ENCODE measurements around the gene SH3TC1.

The SH3TC1 gene

DNA sequence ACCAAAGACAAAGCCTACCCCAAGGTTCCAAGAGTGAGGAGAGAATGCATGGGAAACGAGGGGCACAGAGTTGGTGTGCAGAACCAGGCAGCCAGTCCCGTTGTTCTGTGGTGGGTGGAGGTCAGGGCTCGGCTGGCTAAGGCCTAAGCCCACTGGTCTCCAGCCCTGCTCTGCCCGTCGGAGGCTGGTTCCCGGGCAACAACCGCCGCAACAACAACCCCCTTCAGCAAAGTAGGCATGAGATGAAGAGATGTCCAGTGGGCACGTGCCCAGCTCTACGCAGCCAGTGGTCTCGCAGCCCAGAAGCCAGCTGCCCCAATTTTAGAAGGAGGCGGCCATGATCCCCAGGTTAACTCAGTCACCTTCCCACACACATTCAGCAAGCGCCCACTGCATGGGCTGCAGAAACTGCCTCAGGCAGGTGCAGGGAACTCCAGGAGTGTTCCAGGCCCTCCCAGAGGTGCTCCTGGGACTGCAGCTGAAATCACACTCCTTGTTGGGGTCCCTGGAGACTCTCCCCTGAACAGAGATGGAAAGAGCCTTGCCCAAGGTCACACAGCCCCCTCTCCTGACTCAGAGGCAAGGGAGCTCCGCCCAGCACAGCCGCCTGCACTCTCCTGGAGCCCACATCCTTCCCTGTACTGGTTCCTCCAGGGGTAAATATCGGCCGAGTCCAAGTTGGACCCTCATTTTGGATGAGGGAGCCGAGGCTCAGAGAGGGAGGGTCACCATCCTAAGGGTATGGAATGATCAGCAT, 45.1 kb downstream of the SH3TC1 start:
- no peak for DNase-seq (ENCODE audit: low read depth)

DNA sequence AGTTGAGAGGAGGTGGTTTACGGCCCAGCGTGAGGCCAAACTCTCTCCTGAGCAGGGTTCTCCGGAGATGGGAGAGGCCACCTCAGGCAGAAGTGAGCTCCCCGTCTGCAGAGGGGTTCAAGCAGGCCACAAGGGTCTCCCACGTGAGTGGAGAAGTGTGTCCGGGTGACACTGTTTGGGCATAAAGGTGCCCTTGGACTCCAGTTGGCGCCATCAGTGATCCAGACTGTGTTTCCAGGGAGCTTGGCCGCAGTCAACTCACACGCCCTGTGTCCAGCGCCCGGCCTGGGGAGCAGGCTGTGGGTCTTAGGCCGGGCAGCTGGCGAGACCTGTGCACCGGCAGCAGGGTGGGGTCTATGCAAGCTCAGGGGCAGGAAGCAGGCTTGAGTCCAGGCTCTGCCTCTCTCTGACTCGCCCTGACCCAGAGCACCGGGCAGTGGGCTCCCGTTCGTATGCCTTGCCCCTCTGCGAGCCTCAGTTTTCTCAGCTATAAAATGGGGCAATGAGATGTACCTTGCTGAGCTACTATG, 45.9 kb downstream of the SH3TC1 start:
- no peak for DNase-seq (ENCODE audit: low read depth)

GRCh38 chr4:8245884-8246833, 47.1 kb downstream of the SH3TC1 start:
- no peak for DNase-seq (ENCODE audit: low read depth)

DNA sequence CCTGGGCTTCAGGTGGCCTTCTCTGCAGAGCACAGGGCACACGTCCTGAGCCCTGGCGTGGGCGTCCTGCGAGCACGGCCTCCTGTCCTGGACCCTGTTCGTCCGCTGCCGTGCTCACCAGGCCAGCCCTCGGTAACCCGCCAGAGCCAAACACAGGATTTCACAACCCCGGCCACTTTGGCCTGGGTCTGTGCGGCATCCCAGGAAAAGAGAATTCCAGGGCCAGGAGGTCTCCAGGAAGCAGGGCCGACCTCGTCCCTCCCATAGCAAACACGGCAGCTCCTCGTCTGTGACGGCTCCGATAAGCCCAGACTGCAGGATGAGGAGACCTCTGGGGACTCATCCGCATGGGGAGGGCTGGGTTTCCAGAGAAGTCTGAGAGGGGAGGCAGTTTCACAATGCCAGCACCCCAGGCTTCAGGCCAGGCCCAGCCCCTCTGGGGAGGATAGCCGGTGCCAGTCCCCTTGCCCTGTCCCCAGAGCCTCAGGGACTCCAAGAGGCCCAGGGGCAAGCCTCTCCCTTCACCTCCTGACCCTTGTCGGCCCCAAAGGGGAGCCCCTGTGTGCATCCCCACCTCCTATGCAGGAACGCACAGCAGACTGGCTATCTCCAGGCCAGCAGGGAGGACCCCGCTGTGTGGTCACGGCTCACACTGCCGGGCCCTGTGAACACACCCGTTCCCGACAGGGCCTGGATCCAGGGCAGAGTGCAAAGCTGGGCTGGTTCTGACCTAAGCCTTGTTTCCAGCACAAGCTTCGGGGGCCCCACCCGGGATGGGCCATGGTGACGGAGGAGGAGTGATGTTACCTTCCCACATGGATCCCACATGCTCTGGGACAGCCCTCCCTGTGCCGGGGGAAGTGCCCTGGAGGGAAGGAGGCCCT, 48.2 kb downstream of the SH3TC1 start:
- DNase-seq (ENCODE audit: low read depth) = no peak

DNA sequence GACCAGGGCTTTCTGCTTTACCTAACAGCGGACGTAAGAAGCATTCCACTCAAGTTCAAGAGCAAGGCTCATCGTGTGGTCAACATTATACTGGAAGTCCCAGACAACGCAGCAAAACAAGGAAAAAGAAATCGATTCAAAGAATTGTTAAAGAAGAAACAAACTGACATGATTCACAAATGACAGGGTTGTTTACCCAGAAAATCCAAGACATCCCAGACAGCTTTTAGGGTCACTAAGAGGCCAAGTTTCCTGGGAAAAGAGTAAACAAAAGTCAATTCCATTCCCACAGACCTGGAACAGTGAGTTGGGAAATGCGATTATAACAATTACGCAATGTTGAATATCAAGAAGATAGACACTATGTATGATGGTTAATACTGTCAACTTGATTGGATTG, 49.0 kb downstream of the SH3TC1 start:
- no peak for DNase-seq (ENCODE audit: low read depth)

DNA sequence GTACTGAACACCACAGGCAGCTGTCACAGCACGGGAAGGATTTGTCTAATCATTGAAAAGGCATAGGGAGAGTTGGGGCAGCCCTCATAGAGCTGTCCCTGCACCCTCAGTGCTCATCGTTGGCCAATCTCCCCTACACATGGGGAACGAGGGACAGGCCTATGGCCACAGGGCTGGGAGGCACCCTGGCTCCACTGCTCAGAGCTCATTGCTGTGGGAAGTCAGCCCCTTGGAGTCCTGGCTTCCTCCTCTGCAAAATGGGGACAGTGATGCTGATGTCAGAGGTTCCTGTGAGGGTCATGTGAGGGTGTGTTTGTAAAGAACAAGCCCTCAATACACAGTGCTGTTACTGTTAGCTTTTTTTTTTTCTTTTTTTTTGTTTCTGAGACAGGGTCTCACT, 51.1 kb downstream of the SH3TC1 start:
- no peak for DNase-seq (ENCODE audit: low read depth)

GRCh38 chr4:8250637-8251036, 51.5 kb downstream of the SH3TC1 start:
- DNase-seq (ENCODE audit: low read depth) = no peak

DNA sequence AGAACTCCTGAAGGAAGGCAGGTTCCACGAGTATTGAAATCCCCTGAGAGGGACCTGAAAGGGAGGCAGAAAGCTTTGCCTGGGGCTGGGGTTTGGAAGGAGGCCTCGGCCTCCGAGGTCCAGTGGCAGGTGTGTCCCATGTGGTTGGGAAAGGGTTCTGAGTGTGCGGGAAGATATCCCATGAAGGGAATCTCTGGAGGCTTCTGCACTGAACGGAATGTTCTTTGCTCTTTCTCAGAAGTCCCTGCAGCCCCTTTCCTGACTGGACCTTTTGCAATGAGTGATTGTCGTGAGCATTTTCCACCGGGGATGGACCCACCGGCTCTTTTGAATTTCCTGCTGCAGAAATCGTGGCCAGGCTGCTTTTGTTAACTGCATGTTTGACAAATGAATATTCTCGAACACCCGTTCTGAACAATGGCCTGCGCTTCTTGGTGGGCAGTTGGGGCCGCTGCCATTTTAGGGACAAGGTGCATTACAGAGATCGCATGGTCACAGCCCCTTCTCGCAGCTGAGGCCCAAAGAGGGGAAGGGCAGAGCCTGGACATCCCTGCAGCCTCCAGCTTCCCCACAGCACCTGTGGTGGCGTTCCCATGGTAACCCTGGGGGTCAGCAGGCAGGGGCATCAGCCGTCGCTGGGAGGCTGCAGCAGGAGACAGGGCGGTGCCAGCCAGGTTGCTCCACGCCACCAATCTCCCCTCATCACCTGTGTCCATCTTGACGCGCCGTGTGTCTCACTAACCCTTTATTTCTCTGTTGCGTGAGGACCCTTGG, 52.2 kb downstream of the SH3TC1 start:
- DNase-seq (ENCODE audit: low read depth) = no peak

DNA sequence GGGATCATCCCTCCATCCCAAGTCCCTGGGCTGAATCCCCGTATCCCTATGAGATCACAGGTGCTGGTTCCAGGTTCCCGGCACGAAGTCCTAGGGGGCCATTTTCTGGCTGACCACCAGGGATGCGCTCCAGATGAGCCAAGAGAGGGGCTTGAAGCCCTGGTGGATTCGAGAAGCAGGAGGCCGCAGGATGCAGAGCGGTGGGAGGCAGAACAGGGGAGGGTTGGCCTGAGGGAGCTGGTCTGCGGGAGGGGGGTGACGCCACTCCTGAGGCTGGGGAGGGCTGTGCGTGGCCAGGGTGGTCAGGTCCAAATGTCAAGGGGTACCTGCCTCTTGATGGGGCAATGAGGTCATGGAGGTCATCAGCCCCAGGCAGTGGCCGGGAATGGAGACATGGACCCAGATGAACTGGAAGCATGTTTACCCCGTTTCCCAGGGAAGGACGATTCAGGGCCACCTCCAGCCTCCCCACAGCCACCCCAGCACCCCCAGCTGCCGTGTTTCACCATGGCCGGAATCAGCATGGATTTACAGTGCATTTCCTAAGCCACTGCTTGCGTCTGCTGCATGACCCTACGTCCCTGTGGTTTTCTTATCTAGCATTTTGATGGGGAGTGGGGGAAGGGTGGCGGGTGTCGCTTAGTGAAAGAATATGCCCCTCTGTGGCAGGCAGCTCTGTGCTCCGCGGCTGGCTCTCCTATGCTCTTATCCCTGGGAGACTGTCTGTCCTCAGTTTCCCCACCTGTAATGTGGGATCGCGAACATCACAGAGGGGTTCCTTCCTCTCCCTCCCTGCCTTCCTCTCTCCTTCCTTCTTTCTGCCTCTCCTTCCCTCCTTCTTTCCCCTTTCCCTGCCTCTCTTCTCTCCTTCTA, 53.4 kb downstream of the SH3TC1 start:
- no peak for DNase-seq (ENCODE audit: low read depth)

- no peak for DNase-seq (ENCODE audit: low read depth)
Observed at GRCh38 chr4:8254076-8254475, 55.0 kb downstream of the SH3TC1 start.

- DNase-seq (ENCODE audit: low read depth) = no peak
Observed at GRCh38 chr4:8255698-8256441, 56.8 kb downstream of the SH3TC1 start.

GRCh38 chr4:8257854-8258253, 58.8 kb downstream of the SH3TC1 start:
- DNase-seq (ENCODE audit: low read depth) = no peak

- DNase-seq (ENCODE audit: low read depth) = no peak
Observed at GRCh38 chr4:8258552-8259212, 59.6 kb downstream of the SH3TC1 start.

DNA sequence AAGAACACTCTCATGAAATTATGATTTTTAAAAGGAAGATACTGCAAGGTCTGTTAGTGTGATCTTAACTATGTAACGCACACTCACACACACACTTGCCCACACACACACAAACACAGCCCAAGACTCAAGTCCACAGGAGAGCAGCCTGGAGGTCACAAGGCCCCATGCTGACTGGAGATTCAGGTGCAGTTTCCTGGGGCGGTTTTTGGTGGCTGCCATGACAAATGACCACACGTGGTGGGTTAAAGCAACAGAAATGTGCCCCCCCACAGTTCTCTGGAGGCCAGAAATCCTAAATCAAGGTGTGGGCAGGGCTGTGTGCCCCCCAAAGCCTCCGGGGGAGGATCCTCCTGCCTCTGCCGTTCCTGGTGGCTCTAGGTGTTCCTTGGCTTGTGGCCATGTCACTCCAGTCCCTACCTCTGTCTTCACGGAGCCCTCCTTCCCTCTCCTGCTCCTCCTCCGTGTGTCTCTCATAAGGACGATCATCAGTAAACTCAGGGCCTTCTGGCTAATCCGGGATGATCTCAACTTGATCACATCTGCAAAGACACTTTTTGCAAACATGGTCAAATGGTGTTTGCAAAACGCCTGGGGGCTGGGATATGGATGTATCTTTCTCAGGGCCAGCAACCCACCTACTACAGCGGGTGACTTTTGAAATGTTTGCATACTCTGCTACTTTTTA, 60.8 kb downstream of the SH3TC1 start:
- no peak for DNase-seq (ENCODE audit: low read depth)

GRCh38 chr4:8260656-8261111, 61.6 kb downstream of the SH3TC1 start:
- DNase-seq (ENCODE audit: low read depth) = no peak

DNA sequence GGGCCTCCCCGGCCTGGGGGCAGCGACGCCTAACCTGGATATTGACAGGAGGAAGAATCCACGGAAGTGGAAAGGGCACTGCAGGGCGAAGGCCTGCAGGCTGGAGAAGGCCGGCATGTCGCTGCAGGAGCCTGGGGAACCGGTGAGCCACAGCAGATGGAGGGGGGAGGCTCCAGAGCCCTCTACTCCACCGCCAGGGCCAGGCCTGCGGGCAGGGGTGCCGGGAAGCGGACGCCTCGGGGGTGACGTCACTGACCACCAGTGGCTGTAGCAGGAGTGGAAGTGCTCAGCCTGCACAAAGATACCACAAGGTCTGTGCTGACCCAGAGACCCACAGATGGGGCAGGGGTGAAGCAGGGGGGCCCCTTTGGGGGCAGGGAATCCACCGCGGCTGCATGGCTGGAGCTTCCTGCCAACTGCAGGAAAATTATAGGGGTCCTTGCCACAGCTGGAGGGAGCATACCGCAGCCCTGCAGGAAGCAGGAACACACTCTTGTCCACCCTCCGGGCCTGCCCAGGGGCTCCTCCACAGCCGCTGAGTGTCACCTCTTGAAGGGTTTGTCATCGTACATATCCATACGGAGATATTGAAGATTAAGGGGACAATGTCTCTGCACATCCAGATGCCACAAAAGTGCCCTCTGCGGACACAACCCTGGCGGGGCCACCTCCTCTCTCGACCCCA, 62.9 kb downstream of the SH3TC1 start:
- no peak for DNase-seq (ENCODE audit: low read depth)

DNA sequence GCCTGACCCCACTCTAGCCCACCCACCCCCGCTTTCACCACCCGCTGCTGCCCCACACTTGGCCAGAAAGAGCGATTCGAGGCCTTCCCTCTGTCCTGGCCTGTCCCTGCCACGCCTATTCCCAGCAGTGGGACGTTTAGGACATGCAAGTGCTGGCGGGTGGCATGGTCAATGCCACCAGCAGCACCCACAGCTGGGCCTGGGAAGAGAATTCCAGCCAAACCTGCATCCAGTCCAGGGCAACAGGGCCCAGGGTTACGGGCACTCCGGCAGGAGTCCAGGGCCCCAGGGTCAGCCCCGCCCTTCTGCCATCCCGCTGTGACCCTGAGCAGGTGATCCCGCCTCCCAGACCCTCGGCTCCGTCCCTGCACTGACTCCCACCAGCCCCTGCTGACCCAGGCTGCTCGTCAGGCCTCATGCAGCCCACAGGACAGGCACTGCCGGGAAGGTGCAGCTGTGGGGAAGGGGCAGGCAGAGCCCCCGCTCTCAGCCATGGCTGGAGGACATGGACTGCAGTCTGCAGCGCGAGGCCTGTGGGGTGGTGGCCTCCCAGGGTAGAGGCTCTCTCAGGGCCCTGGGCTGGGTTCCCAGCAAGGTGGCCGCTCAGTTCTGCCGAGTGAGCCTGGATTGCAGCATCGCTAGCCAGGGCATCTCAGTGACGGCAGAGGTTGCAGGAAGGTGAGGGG, 63.7 kb downstream of the SH3TC1 start:
- no peak for DNase-seq (ENCODE audit: low read depth)
